Thyroid gland (tissue), 4 donors: ENCODE measurements around the gene FOSL2.

ENCODE experiments used
- POLR2A ChIP-seq, 2 donors: fragments of 450-650 bp; IDR thresholded peaks; one replicate each; pipeline ENCODE4 v1.6.1; 2017; ENCODE audit warnings: antibody characterized with exemption in 2 of 2, mild to moderate bottlenecking in 2 of 2, moderate library complexity in 1 of 2
- TF ChIP-seq, protein P1 (sequence below), 6 experiments: fragments of 200-600 bp in 3 of 6; fragments of 450-650 bp in 3 of 6; sonication (generic) in 3 of 6; IDR thresholded peaks; one replicate each; pipeline ENCODE4 v1.5.1; 2016 to 2019; ENCODE audit warnings: antibody characterized with exemption in 6 of 6, mild to moderate bottlenecking in 2 of 6, inconsistent platforms in 1 of 6, moderate library complexity in 1 of 6

DNA sequence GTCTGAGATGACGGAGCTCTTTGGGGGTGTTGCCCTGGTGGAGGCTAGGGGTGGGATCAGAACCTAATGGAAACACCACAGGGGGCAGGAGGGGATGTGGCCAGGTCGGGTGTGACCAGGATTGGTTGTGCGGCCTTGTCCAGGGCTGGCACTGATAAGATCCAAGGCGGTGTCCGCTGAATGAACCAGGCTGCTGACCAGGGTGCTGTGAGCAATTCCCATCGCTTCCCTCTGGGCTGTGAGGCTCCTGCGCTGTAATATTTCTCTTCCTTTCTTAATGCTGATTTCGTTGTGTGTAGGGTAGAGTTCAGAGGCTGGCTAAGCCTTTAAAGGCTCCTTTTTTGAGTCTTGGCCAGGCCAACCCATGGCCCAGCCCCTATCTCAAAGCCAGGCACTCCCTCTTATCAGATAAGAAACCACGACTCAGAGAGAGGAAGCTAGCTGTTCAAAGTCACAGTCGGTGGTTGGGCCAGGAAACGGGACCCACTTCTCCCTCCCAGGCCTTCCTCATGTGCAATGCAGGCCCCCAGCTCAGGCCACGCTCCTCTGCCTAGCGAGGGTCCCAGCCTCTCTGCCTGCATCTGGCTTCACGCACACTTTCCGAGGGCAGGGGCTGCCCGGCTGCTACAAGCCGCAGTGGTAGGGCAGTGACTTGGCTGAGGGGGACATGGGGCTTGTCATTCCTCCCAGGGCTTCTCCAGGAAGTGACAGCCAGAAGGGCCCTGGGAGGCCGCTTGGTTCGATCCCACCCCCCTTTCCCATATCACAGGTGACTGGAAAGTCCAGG is 26.0 kb upstream of the FOSL2 start:
- no peak for TF ChIP-seq POLR2A (IDR thresholded peaks at IDR 0.05)
- TF ChIP-seq, protein P1, sequence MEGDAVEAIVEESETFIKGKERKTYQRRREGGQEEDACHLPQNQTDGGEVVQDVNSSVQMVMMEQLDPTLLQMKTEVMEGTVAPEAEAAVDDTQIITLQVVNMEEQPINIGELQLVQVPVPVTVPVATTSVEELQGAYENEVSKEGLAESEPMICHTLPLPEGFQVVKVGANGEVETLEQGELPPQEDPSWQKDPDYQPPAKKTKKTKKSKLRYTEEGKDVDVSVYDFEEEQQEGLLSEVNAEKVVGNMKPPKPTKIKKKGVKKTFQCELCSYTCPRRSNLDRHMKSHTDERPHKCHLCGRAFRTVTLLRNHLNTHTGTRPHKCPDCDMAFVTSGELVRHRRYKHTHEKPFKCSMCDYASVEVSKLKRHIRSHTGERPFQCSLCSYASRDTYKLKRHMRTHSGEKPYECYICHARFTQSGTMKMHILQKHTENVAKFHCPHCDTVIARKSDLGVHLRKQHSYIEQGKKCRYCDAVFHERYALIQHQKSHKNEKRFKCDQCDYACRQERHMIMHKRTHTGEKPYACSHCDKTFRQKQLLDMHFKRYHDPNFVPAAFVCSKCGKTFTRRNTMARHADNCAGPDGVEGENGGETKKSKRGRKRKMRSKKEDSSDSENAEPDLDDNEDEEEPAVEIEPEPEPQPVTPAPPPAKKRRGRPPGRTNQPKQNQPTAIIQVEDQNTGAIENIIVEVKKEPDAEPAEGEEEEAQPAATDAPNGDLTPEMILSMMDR (IDR thresholded peaks at IDR 0.05), result no peak
